ENCODE measurements around the gene NEURL2.

DNA sequence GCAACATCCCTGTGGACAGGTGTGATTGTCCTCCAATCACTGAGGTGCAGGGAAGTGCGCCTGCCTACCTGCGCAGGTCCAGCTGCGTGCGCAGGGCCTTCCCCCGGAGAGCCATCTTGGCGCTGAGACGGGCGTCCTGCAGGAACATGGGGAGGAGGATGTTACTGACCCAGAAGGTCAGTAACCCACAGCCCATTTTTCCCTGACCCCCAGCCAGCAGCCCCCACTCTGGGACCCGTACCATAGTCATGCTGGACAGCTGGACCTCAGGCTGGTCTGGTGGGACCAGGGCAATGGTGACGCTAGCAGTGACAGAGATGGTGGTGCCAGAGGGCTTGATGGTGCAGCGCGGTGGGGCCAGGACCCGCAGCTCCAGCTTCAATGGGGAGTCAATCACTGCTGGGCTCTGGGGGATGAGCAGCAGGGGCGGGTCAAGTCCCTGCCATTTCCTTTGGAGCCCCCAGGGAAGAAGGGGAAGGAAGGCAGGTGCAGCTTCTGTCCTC, 11.2 kb upstream of the NEURL2 start:
- TF ChIP-seq, protein P1, sequence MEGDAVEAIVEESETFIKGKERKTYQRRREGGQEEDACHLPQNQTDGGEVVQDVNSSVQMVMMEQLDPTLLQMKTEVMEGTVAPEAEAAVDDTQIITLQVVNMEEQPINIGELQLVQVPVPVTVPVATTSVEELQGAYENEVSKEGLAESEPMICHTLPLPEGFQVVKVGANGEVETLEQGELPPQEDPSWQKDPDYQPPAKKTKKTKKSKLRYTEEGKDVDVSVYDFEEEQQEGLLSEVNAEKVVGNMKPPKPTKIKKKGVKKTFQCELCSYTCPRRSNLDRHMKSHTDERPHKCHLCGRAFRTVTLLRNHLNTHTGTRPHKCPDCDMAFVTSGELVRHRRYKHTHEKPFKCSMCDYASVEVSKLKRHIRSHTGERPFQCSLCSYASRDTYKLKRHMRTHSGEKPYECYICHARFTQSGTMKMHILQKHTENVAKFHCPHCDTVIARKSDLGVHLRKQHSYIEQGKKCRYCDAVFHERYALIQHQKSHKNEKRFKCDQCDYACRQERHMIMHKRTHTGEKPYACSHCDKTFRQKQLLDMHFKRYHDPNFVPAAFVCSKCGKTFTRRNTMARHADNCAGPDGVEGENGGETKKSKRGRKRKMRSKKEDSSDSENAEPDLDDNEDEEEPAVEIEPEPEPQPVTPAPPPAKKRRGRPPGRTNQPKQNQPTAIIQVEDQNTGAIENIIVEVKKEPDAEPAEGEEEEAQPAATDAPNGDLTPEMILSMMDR (IDR thresholded peaks at IDR 0.05) = no peak
- no peak for TF ChIP-seq POLR2A (IDR thresholded peaks at IDR 0.05)
